ENCODE measurements around the gene UTP15. TPM values are rescaled to one million over a fixed set of nuclear protein-coding genes. Genes with fewer than 3 reads are reported as not detected.
A peak's percentile ranks its signal among the peaks of the same experiment; 100 is the strongest.

Gene UTP15
- total and polyA plus RNA-seq, 11 donors = 2.3 to 12.5 (median 8.6) TPM

DNA sequence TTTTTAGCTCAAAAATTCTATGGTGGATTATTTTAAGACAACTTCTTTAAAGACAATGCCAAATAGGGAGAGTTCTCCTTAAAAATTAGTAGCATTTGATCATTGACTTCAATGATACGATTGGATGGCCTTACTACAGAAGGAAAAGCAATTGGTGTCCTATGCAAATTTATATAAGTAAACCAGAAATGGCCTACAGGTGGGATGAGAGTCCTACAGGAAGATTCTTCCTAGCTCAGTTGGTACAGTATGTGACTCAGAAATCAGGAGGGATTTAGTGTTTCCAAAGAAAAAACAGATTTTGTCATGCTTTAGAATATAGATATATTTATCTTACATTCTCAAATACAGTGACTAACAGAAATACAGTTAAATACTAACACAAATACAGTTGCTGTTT is 6.6 kb upstream of the UTP15 start:
- no peak overlapping the region for H3K4me3 ChIP-seq
- no peaks in the 10 kb centered on the region for H3K9me3 ChIP-seq
- TF ChIP-seq, protein P1, sequence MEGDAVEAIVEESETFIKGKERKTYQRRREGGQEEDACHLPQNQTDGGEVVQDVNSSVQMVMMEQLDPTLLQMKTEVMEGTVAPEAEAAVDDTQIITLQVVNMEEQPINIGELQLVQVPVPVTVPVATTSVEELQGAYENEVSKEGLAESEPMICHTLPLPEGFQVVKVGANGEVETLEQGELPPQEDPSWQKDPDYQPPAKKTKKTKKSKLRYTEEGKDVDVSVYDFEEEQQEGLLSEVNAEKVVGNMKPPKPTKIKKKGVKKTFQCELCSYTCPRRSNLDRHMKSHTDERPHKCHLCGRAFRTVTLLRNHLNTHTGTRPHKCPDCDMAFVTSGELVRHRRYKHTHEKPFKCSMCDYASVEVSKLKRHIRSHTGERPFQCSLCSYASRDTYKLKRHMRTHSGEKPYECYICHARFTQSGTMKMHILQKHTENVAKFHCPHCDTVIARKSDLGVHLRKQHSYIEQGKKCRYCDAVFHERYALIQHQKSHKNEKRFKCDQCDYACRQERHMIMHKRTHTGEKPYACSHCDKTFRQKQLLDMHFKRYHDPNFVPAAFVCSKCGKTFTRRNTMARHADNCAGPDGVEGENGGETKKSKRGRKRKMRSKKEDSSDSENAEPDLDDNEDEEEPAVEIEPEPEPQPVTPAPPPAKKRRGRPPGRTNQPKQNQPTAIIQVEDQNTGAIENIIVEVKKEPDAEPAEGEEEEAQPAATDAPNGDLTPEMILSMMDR (IDR thresholded peaks at IDR 0.05) = no peak
- H3K27ac ChIP-seq = no peak overlapping the region
- H3K36me3 ChIP-seq = peaks cover 0 to 94% (median 82%) of the 10 kb centered on the region in 9 donors
- H3K4me1 ChIP-seq = peaks cover 0 to 16% (median 11%) of the 10 kb centered on the region in 12 donors
- 85 to 92% (median 86%) methylated on average over 1 of the region's 1 CpG for WGBS, 4 donors
- intact Hi-C loops (cut with DNase I) = no loop called here
- ATAC-seq = no peak
- no peak for DNase-seq
- H3K27me3 ChIP-seq = no peaks in the 10 kb centered on the region

DNA sequence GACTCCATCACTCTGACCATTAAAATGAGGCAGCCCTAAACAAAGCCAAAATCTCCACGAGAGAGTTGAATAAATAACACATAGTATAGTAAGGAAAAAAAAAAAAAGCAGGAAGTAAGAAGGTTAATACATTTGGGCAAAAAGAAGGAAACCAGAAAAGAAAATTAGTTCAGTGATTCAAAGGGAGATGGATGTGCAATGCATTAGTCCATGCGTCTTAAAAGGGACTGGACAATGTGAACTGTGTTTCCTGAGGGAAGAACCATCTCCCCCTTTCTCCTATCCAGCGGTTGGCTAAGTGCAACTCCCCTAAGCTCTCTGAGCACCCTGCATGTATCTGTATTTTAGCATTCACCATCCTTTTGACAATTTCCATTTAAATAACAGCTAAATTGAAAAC is 1.5 kb upstream of the UTP15 start:
- Histone ChIP-seq H3K36me3 (peaks cover 0 to 50% (median 43%) of the 10 kb centered on the region in 9 donors), H3K9me3 (no peaks in the 10 kb centered on the region), H3K27me3 (no peaks in the 10 kb centered on the region), H3K27ac (peak overlapping the region in 5 of 12 donors; percentile 92 to 95 (median 95)), H3K4me1 (peaks cover 0 to 38% (median 30%) of the 10 kb centered on the region in 12 donors), H3K4me3 (peak overlapping the region in 10 of 12 donors; percentile 68 to 91 (median 79))
- TF ChIP-seq, protein P1 (IDR thresholded peaks at IDR 0.05) = no peak
- no peak for TF ChIP-seq POLR2A (IDR thresholded peaks at IDR 0.05)
- DNase-seq (no peak), ATAC-seq (no peak)
- intact Hi-C loops (cut with DNase I) = loop anchor here in 1 of 10 donors (10.0 kb wide), 1 partner anchor 1121 kb away; the partner anchor contains the start of gene HEXB
- WGBS, 4 donors = 27 to 40% (median 30%) methylated on average over 3 of the region's 3 CpGs

DNA sequence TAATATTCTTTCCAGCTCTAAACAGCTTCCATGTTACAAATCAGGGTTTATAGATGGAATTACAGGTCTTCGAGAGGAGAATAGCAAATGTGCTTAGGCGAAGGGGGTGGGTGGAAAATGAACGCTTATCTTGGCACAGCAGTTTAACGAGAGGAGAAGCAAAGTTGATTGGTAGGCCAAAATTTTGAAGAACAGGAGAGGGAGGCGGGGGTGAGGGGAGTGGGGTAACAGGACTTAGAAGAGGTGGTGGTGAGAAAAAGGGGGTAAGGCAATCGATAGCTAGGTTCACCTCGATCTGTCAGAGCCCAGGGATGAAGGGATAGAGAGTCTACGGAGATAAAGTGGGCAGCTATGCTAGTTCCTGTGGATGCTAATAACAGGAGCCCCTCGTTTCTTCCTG is 868 bp upstream of the UTP15 start:
- H3K9me3 ChIP-seq = no peaks in the 10 kb centered on the region
- DNase-seq (peak in 1 of 5 donors; percentile 27), ATAC-seq (peak in 2 of 4 donors; percentile 2 to 8)
- no peak for TF ChIP-seq POLR2A (IDR thresholded peaks at IDR 0.05)
- TF ChIP-seq, protein P1 (IDR thresholded peaks at IDR 0.05) = no peak
- H3K4me1 ChIP-seq = peaks cover 0 to 38% (median 30%) of the 10 kb centered on the region in 12 donors
- intact Hi-C loops (cut with DNase I) = loop anchor here in 1 of 10 donors (10.0 kb wide), 1 partner anchor 1120 kb away; the partner anchor contains the start of gene HEXB
- H3K4me3 ChIP-seq = peak overlapping the region; percentile 53 to 91 (median 79)
- WGBS, 4 donors = 2 to 5% (median 4%) methylated on average over 9 of the region's 9 CpGs
- H3K27me3 ChIP-seq = no peaks in the 10 kb centered on the region
- peaks cover 0 to 50% (median 42%) of the 10 kb centered on the region in 9 donors for H3K36me3 ChIP-seq
- H3K27ac ChIP-seq = peak overlapping the region; percentile 77 to 97 (median 93)

DNA sequence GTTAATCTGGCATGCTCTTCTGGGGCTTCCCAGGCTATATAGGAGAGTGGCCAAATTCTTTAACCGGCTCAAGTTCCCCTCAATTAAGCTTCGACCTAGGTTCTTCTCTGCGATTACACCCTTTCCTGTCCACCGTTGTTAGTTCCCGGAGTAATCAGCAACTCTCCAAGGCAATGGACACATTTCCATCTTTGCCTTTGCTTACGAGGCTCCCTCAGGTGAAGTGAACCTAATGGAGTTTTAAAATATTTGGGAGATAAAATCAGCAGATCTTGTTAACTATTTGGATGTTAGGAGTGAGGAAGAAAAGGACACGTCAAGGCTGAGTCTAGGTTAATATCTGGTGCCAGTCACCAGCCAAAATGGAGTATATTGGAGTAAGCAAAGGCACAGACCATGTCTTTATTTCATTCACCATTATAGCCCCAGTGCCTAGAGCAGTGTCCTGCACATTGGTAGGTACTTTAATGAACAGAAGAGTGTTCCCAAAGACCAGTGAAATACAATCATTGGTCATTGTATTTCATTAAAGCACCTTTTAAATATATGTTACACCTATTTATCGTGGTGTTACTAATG is 515 bp downstream of the UTP15 start:
- H3K27ac ChIP-seq = peak overlapping the region; percentile 64 to 97 (median 93)
- intact Hi-C loops (cut with DNase I) = loop anchor here in 1 of 10 donors (10.0 kb wide), 1 partner anchor 1119 kb away; the partner anchor contains the start of gene HEXB
- H3K4me1 ChIP-seq = peaks cover 0 to 38% (median 30%) of the 10 kb centered on the region in 12 donors
- 6 to 9% (median 7%) methylated on average over 8 of the region's 8 CpGs for WGBS, 4 donors
- TF ChIP-seq POLR2A (IDR thresholded peaks at IDR 0.05) = no peak
- no peaks in the 10 kb centered on the region for H3K27me3 ChIP-seq
- ATAC-seq = no peak
- no peaks in the 10 kb centered on the region for H3K9me3 ChIP-seq
- DNase-seq = no peak
- peak overlapping the region; percentile 53 to 91 (median 79) for H3K4me3 ChIP-seq
- H3K36me3 ChIP-seq = peaks cover 0 to 50% (median 42%) of the 10 kb centered on the region in 9 donors

Data from heart left ventricle (tissue), 16 donors.